Ishikawa (cell line): ENCODE data around the gene TMEM131.

Experiments
- CEBPB ChIP-seq: IDR thresholded peaks from 2 replicates; pipeline ENCODE4 v1.6.1; 2012
- EGR1 ChIP-seq: IDR thresholded peaks from 2 replicates; pipeline ENCODE4 v1.6.1; 2012
- EP300 ChIP-seq: IDR thresholded peaks from 2 replicates; pipeline ENCODE4 v1.6.1; 2012; ENCODE audit warnings: borderline replicate concordance
- FOXM1 ChIP-seq: IDR thresholded peaks from 2 replicates; pipeline ENCODE4 v1.6.1; 2012; ENCODE audit warnings: low read depth, borderline replicate concordance
- MAX ChIP-seq: IDR thresholded peaks from 2 replicates; pipeline ENCODE4 v1.6.1; 2012
- NFIC ChIP-seq: IDR thresholded peaks from 2 replicates; pipeline ENCODE4 v1.6.1; 2012
- REST ChIP-seq: IDR thresholded peaks from 2 replicates; pipeline ENCODE4 v1.6.1; 2012; ENCODE audit warnings: low read depth, mild to moderate bottlenecking
- TAF1 ChIP-seq: IDR thresholded peaks from 2 replicates; pipeline ENCODE4 v1.6.1; 2012; ENCODE audit warnings: low read depth, mild to moderate bottlenecking
- TEAD4 ChIP-seq: IDR thresholded peaks from 2 replicates; pipeline ENCODE4 v1.6.1; 2012
- YY1 ChIP-seq: IDR thresholded peaks from 2 replicates; pipeline ENCODE4 v1.6.1; 2012; ENCODE audit warnings: low read depth

GRCh38 chr2:97733341-97734035, 262.3 kb downstream of the TMEM131 start:
- TF ChIP-seq EGR1 (no peak), EP300 (no peak), TAF1 (no peak), CEBPB (no peak), YY1 (no peak), MAX (no peak), REST (no peak), FOXM1 (no peak), NFIC (no peak), TEAD4 (no peak)
